HepG2 (cell line): ENCODE measurements around the gene HSF4. TPM values are rescaled to one million over a fixed set of nuclear protein-coding genes. Genes with fewer than 3 reads are reported as not detected.
A peak's percentile ranks its signal among the peaks of the same experiment; 100 is the strongest.

Source experiments
- ARHGAP35 ChIP-seq: sonication (generic); formaldehyde crosslinking; IDR thresholded peaks from 2 replicates; pipeline ENCODE4 v1.9.0; 2022; ENCODE audit warnings: mild to moderate bottlenecking, inconsistent platforms, moderate library complexity, missing genetic modification reagents, borderline replicate concordance
- FOXK1 ChIP-seq: sonication (generic); formaldehyde crosslinking; IDR thresholded peaks from 2 replicates; pipeline ENCODE4 v1.4.0; 2020; ENCODE audit warnings: low read depth, missing genetic modification reagents, borderline replicate concordance
- GATA4 ChIP-seq: sonication (generic); IDR thresholded peaks from 2 replicates; pipeline ENCODE4 v1.6.1; 2016; ENCODE audit warnings: antibody characterized with exemption, low read depth, borderline replicate concordance
- KDM2A ChIP-seq: sonication (generic); formaldehyde crosslinking; IDR thresholded peaks from 2 replicates; pipeline ENCODE4 v1.4.0; 2020; ENCODE audit warnings: low read depth, missing genetic modification reagents, borderline replicate concordance
- MYC ChIP-seq: sonication (generic); formaldehyde crosslinking; IDR thresholded peaks from 2 replicates; pipeline ENCODE4 v1.9.0; 2021; ENCODE audit warnings: missing genetic modification reagents, borderline replicate concordance
- NCOA5 ChIP-seq: sonication (generic); formaldehyde crosslinking; IDR thresholded peaks from 2 replicates; pipeline ENCODE4 v1.4.0; 2020; ENCODE audit warnings: missing genetic modification reagents
- REL ChIP-seq: sonication (generic); formaldehyde crosslinking; conservative IDR thresholded peaks from 2 replicates; pipeline ENCODE4 v1.8.0; 2022; ENCODE audit warnings: mild to moderate bottlenecking, missing genetic modification reagents, moderate library complexity
- REXO4 ChIP-seq: sonication (generic); formaldehyde crosslinking; IDR thresholded peaks from 2 replicates; pipeline ENCODE4 v1.8.0; 2022; ENCODE audit warnings: missing genetic modification reagents, mild to moderate bottlenecking, borderline replicate concordance
- SATB2 ChIP-seq: sonication (generic); formaldehyde crosslinking; IDR thresholded peaks from 2 replicates; pipeline ENCODE4 v1.5.0; 2020; ENCODE audit warnings: missing genetic modification reagents
- TBL1XR1 ChIP-seq: fragments of 150-350 bp; IDR thresholded peaks from 2 replicates; pipeline ENCODE4 v1.6.1; 2014; ENCODE audit warnings: borderline replicate concordance, low read length; ENCODE audit not compliant: partially characterized antibody
- YEATS2 ChIP-seq: sonication (generic); formaldehyde crosslinking; IDR thresholded peaks from 2 replicates; pipeline ENCODE4 v1.4.0; 2020; ENCODE audit warnings: missing genetic modification reagents, borderline replicate concordance
- ZFP36 ChIP-seq: fragments of 150-350 bp; IDR thresholded peaks from 2 replicates; pipeline ENCODE4 v1.6.1; 2018; ENCODE audit warnings: borderline replicate concordance, low read length, low read depth; ENCODE audit not compliant: partially characterized antibody
- ZNF605 ChIP-seq: sonication (generic); formaldehyde crosslinking; IDR thresholded peaks from 2 replicates; pipeline ENCODE4 v1.8.0; 2022; ENCODE audit warnings: mild to moderate bottlenecking, missing genetic modification reagents
- ZNF660 ChIP-seq: sonication (generic); formaldehyde crosslinking; IDR thresholded peaks from 2 replicates; pipeline ENCODE4 v1.5.1; 2020; ENCODE audit warnings: mild to moderate bottlenecking, low read depth, missing genetic modification reagents, borderline replicate concordance
- ZNF704 ChIP-seq: sonication (generic); formaldehyde crosslinking; IDR thresholded peaks from 2 replicates; pipeline ENCODE4 v1.8.1; 2023; ENCODE audit warnings: mild to moderate bottlenecking, inconsistent platforms, moderate library complexity, missing genetic modification reagents, borderline replicate concordance
- ZNF800 ChIP-seq: sonication (generic); formaldehyde crosslinking; IDR thresholded peaks from 2 replicates; pipeline ENCODE4 v1.4.0; 2020; ENCODE audit warnings: missing genetic modification reagents
- ZSCAN25 ChIP-seq: sonication (generic); formaldehyde crosslinking; IDR thresholded peaks from 2 replicates; pipeline ENCODE4 v1.8.0; 2022; ENCODE audit warnings: mild to moderate bottlenecking, missing genetic modification reagents
- polyA plus RNA-seq, 8 experiments: library from polyadenylated mRNA; depleted of rRNA in 3 of 8; stranded (reverse) in 7 of 8; unstranded in 1 of 8; fragments of >200 nt; fragmentation: Illumina TruSeq in 4 of 8; extraction: Trizol in 4 of 8; gene quantifications; 2 replicates each; pipeline versions ENCODE4 v1.2.1 to v1.2.3, GENCODE V29; 2011 to 2016; ENCODE audit warnings: low read depth in 4 of 8, missing spikeins in 1 of 8, mixed read lengths in 1 of 8; ENCODE audit not compliant: insufficient read depth in 1 of 8
- total RNA-seq, 5 experiments: library from RNA; depleted of rRNA; stranded (reverse); fragments of >200 nt; fragmentation: Illumina TruSeq; extraction: Trizol; gene quantifications; 2 replicates each; pipeline ENCODE4 v1.2.3, GENCODE V29; 2016; ENCODE audit warnings: low read depth in 1 of 5
- TF ChIP-seq, protein P1 (sequence below): sonication (generic); formaldehyde crosslinking; IDR thresholded peaks from 2 replicates; pipeline ENCODE4 v1.8.1; 2023; ENCODE audit warnings: missing genetic modification reagents, inconsistent platforms, borderline replicate concordance
- TF ChIP-seq, protein P2 (sequence below), 2 experiments: sonication (generic) in 1 of 2; formaldehyde crosslinking in 1 of 2; IDR thresholded peaks; 2 replicates each; pipeline versions ENCODE4 v1.4.0 to v1.6.1; 2016 to 2020; ENCODE audit warnings: borderline replicate concordance in 1 of 2, low read depth in 1 of 2, mild to moderate bottlenecking in 1 of 2, missing genetic modification reagents in 1 of 2

Gene HSF4
- total and polyA plus RNA-seq, 2 of the 13 experiments (the other 11 are each of a cell fraction or from before 2014, with no cell fraction given): 3.5 to 16.9 TPM

- TF ChIP-seq, protein P1, sequence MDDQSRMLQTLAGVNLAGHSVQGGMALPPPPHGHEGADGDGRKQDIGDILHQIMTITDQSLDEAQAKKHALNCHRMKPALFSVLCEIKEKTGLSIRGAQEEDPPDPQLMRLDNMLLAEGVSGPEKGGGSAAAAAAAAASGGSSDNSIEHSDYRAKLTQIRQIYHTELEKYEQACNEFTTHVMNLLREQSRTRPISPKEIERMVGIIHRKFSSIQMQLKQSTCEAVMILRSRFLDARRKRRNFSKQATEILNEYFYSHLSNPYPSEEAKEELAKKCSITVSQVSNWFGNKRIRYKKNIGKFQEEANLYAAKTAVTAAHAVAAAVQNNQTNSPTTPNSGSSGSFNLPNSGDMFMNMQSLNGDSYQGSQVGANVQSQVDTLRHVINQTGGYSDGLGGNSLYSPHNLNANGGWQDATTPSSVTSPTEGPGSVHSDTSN (CRISPR knock-in tag): no peak
- peak; percentile 62; the same call in 1 of the 2 replicates for TF ChIP-seq FOXK1 (CRISPR knock-in tag)
- peak; percentile 87; the same call in 1 of the 2 replicates for TF ChIP-seq YEATS2
- no peak for TF ChIP-seq REXO4
- peak; percentile 82; the same call in 1 of the 2 replicates for TF ChIP-seq ZSCAN25 (CRISPR knock-in tag)
- no peak for TF ChIP-seq TBL1XR1
- TF ChIP-seq ARHGAP35 (CRISPR knock-in tag): peak; percentile 61; the same call in 1 of the 2 replicates
- 0 out of 2 replicates have a peak, but pooled peaks have one; percentile 57 for TF ChIP-seq REL (CRISPR knock-in tag)
- peak; percentile 98 for TF ChIP-seq KDM2A (CRISPR knock-in tag)
- peak; percentile 94 for TF ChIP-seq MYC (CRISPR knock-in tag)
- TF ChIP-seq ZNF660 (CRISPR knock-in tag): no peak
- no peak for TF ChIP-seq ZNF704 (CRISPR knock-in tag)
- no peak for TF ChIP-seq ZFP36
- no peak for TF ChIP-seq NCOA5 (CRISPR knock-in tag)
- TF ChIP-seq ZNF605 (CRISPR knock-in tag): peak; percentile 81; the same call in 1 of the 2 replicates
- no peak for TF ChIP-seq GATA4
- TF ChIP-seq, protein P2, sequence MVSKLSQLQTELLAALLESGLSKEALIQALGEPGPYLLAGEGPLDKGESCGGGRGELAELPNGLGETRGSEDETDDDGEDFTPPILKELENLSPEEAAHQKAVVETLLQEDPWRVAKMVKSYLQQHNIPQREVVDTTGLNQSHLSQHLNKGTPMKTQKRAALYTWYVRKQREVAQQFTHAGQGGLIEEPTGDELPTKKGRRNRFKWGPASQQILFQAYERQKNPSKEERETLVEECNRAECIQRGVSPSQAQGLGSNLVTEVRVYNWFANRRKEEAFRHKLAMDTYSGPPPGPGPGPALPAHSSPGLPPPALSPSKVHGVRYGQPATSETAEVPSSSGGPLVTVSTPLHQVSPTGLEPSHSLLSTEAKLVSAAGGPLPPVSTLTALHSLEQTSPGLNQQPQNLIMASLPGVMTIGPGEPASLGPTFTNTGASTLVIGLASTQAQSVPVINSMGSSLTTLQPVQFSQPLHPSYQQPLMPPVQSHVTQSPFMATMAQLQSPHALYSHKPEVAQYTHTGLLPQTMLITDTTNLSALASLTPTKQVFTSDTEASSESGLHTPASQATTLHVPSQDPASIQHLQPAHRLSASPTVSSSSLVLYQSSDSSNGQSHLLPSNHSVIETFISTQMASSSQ (IDR thresholded peaks at IDR 0.05; ENCODE audit: low read depth): no peak
- TF ChIP-seq, protein P2 (CRISPR knock-in tag; IDR thresholded peaks at IDR 0.05; ENCODE audit: borderline replicate concordance): peak; percentile 53; the same call in 1 of the 2 replicates
- peak; percentile 68; the same call in 1 of the 2 replicates for TF ChIP-seq SATB2 (CRISPR knock-in tag)
- TF ChIP-seq ZNF800 (CRISPR knock-in tag): 0 out of 2 replicates have a peak, but pooled peaks have one; percentile 73
Measured at GRCh38 chr16:67184995-67185650, 20.6 kb downstream of the HSF4 start (continued).
